AML-193 (cell line): ENCODE results near the gene FN3KRP.

Experiments used
- DNase-seq, 2 experiments: peaks; one replicate each; lab custom pipeline; 2025; lab: John Stamatoyannopoulos, UW

The FN3KRP gene

DNA sequence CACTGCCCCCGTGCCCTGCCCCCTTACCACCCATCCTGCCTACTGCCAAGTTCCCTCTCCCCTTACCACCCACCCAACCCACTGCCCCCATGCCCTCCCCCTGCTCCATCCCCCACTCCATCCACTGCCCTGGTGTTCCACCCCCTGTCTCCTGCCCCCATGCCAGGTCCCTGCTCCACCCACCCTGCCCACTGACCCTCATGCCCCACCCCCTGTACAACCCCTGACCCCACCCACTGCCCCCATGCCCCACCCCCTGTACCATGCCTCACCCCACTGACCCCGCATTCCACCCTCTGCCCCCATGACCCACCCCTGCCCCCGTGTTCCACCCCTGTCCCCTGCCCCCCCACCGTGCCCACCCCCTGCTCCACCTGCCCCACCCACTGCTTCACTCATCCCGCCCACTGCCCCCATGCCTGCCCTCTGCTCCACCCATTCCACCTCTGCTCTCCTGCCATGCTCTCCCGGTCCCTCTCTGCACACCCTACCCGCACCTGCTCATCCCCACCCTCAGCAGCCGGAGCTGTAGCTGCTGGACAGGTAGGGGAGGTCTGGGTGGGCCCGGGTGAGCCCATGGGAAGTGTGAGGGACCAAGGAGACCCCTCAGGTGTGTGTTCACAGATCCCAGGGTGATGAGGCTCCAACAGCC, 7.4 kb upstream of the FN3KRP start:
- no peak for DNase-seq

DNA sequence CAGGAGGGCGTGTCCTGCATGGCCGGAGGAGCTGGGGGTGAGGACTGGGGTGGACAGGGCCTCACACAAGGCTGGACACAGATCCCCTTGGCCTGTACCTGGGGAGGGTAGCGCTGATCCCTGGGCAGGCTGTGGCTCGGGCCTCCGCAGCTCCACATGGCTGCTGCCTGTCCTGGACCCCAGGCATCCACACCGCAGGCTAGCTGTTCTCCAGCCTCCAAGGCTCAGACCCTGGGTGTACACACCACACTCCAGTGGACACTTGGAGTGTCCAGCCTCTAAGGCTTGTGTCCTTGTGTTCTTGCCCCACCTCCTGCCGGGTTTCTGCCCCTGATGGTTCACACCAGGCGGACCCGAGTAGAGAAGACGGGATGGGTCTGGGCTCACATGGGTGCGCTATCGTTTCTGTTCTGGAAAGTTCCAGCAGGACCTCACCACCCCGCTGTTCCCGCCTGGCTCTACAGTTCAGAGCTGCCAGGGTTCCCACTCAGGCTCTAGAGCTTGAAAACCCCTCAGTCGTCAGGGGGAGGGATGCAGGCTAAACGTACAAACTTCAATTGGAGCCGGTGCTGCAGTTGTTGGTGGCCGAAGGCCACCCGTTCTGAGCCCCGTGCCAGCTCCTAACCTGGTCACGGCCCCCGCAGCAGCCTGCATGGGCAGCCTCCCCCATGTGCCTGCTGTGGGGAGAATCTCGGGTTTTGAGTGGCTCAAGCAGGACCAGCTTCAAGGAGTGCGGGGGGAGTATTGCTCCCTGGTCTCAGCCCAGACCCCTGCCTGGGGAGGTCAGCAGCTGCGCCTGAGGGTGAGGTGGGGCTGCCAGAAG, 6.6 kb upstream of the FN3KRP start:
- DNase-seq = no peak

DNA sequence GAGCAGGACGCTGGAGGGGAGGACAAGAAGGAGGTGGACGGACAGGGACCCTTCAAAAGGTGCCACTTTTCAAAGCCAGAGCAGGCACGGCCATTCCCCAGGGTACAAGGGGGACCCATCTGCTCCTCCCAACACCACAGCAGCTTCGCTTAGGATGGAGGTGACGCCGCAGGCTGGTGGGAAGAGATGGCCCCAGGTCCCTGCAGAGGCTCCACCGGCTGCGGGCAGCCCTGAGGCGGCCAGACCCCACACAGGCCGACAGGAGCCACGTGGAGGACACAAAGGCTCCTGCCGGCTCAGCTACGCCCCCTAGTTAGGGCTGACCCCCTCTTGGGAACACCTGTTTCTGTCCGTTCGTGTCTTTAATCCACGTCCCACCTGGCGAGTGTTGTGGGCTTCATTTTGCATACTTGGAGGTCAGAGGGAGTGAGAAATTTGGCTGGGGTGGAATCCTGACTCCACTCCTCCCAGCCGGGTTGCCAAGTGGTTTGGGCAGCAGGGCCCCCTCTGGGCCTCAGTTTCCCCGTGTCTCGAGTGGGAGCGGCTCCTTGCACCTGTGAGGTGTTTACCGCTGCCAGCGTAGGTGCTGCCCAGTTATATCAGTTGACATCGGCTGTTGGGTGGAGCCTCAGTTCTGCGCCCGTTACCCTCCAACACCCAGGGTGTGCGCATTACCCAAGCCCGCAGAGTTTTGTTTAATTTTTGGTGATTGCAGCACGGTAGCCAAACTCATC, 5.8 kb upstream of the FN3KRP start:
- no peak for DNase-seq

DNA sequence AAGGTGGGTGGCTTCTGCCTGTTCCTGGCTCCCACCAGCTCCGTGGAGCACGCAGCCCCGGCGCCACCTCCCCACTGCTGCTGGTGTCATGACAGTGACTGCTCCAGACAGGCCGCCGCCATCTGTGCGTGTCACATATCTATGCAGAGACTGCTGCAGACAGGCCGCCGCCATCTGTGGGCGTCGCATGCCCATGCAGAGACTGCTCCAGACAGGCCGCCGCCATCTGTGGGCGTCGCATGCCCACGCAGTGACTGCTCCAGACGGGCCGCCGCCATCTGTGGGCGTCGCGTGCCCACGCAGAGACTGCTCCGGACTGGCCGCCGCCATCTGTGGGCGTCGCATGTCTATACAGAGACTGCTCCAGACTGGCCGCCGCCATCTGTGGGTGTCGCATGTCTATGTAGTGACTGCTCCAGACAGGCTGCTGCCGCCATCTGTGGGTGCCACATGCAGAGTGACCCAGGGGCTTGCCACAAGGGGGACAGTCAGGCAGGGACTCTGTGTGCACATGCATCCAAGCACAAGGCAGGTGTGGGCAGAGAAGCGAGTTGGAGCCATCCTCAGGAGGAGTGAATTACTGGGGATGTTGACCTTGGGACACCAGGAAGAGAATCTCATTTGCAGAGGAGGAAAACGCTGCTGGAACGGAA, 3.3 kb upstream of the FN3KRP start:
- DNase-seq = no peak

DNA sequence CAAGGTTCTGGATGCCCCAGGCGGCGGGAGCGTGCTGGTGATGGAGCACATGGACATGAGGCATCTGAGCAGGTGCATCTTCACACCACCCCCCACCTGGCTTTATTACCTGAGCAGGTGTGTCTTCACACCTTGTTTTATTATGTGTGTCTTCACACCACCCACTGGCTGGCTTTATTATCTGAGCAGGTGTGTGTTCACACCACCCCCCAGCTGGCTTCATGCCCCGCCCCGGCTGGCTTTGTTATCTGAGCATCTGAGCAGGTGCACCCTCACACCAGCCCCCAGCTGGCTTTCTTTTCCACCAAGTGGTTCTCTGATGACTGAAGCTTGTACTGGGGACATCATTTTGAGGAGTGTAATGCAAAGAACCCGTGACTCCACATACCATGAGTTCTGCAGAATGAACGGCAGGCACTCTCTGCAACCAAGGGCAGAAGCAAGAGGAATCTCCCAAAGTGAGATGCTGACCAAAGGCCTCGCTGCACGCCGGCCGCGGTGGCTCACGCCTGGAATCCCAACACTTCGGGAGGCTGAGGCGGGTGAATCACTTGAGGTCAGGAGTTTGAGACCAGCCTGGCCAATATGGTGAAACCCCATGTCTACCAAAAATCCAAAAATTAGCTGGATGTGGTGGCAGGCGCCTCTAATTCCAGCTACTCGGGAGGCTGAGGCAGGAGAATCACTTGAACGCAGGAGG, 2.6 kb downstream of the FN3KRP start:
- no peak for DNase-seq

DNA sequence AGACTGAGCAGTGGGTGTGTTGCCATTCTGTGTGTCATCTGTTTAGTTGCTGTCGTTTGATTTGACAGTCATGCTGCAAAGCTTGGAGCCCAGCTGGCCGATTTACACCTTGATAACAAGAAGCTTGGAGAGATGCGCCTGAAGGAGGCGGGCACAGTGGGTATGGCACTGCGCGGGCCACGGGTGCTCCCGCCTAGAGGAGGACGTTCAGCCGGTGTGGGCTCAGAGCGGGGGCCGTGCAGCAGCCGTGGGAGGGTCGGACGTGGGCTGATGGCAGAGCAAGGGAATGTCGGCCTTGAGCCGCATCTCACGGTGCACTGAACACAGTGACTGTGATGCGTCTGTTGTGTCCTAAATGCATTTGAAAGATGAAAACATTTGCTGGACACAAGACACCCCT, 3.7 kb downstream of the FN3KRP start:
- no peak for DNase-seq

DNA sequence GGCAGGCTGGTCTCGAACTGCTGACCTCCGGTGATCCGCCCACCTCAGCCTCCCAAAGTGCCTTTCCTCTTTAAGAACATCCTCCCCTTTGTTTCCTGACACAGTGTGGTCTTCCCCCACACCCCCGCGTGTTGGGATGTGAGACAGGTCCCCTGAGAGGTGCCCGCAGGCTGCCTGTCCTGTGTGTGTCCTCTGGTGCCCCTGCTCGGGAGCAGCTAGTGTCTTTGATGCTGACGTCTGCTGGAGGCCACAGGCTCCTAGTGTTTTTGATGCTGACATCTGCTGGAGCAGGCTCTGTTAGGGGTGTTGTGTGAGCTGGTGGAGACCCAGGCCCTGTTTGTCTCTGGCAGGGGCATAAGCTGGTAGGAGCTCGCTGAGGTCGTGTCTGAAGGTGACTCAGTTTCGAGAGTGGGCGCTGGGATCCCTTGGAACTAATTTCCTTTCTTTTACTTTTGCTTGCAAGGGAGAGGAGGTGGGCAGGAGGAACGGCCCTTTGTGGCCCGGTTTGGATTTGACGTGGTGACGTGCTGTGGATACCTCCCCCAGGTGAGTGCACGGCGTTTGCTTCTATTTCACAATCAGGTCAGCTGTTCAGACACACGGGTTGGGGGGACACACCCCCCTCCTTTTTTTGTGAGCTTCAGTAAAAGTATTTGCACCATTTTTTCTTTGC, 6.0 kb downstream of the FN3KRP start:
- DNase-seq = no peak

DNA sequence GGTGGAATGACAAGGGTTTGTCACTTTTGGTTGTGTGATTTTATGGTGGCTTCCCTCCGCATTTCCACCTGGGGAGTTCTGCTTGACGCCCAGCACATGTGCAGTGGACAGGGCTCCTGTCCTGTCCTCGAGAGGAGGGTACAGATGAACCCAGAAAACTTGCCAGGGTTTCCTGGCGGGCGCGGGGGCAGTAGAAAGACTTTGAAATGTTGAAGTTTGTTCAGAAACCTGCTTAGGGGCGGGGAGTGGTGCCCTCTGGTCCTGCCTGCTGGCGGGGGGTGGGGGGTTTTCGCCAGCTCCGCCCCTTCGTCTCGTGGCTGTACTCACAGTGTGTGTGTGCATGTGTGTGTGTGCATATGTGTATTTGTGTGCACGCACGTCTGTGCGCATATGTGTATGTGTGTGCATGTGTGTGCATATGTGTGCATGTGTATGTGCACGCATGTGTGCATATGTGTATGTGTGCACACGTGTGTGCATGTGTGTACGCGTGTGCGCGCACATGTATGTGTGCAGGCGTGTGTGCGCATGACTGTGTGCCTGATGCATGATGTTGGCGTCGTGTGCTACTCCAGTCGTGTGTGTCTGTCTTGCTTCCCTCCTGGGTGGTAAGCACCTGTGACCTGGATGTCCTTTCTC, 6.8 kb downstream of the FN3KRP start:
- no peak for DNase-seq

DNA sequence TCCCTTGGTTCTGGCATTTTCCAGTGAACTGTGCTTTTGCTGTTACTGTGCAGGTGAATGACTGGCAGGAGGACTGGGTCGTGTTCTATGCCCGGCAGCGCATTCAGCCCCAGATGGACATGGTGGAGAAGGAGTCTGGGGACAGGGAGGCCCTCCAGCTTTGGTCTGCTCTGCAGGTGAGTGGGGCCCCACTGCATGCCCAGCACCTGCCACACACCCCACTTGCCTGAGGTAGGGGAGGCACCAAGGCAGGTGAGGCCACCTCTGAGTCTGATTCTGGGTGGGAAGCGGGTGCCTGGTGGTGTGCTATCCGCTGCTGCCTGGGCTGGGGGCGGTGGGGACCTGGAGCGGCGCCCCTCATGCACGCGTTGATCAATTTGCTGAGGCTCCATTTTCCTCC, 9.9 kb downstream of the FN3KRP start:
- DNase-seq = no peak

DNA sequence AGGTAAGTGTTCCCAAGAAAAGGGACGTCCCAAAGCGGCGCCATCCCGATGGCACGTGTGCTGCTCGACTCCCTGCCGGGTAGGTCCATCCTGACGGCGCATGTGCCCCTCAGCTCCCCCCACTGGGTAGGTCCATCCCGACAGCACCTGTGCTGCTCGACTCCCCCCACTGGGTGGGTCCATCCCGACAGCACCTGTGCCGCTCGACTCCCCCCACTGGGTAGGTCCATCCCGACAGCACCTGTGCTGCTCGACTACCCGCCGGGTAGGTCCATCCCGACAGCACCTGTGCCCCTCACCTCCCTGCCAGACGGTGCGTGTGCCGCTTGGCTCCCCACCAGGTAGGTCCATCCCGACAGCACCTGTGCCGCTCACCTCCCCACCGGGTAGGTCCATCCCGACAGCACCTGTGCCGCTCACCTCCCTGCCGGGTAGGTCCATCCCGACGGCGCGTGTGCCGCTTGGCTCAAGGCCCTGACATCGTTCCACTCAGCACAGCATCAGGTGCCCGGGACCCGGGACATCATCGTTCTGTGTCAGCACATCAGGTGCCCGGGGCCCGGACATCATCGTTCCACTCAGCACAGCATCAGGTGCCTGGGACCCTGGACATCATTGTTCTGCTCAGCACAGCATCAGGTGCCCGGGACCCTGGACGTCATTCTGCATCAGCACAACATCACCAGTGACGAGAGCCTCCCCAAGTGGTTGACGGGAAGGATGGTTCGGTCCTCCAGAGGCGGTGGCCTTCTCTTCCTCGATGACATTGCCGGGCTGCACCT, 13.2 kb downstream of the FN3KRP start:
- no peak for DNase-seq

DNA sequence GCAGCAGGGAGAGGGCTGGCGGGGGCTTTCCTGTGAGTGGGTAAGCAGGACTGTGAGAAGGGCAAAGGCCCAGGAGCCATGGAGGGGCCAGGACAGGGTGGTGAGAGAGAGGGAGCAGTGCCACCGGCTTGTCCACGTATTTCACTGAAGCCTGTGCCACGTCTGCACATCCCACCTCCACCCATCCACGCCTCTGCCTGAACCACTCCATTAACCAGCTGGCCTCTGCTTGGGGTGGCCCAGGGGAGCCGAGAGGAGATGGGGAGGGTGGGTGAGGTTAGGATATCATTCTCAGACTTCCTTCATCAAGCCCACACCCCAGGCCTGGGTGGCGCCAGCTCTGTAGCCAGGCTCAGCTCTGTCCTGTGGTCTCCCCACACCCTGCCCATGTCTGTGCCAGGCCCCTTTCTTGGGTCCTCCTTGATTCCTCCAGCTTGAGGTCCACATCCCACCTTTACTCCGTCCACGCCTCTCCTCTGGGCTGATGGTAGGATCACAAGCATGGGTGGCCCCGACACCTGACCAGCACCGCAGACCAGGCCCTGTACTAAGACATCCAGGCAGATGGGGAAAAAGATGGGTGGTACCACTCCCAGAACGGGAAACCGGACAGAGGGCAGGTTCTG, 15.7 kb downstream of the FN3KRP start:
- no peak for DNase-seq

DNA sequence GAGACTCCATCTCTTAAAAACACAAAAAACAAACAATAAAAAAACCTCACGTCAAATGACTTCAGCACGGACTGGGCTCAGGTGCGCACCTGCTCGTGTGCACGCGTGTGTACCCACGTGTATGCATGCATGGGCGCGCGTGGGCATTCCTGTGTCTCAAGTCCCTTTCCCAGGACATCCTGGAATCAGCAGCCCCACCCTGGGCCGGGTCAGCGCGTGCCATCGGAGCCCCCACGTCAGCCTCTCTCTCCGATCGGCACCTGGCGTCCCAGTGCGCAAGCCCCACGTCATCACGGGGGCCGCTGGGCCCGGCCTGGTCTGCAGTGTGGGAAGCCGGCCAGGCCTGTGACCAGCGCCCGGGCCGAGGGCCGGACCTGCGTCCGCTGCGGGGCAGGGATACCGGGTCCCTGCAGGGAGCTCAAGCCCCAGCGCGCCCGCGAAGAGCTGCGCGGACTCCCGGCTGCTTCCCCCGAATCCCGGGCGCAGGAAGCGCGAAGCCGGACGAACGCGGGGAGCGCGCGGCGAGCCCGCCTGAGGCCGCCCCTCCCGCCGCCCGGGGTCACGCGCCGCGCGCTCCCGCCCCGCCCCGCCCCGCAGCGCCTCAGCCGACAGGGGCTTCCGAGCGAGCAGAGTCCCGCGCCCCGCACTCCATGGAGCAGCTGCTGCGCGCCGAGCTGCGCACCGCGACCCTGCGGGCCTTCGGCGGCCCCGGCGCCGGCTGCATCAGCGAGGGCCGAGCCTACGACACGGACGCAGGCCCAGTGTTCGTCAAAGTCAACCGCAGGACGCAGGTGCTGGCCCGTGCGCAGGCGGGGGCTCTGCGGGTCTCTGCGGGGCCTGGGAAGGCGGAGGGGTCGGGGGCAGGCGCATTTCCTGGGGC, 18.7 kb downstream of the FN3KRP start, which contains the start of gene FN3K:
FN3K (plus strand) TSS at position 629 of the 880 bp plus-strand sequence; CDS start at position 651, 22 bp downstream.
- no peak for DNase-seq

DNA sequence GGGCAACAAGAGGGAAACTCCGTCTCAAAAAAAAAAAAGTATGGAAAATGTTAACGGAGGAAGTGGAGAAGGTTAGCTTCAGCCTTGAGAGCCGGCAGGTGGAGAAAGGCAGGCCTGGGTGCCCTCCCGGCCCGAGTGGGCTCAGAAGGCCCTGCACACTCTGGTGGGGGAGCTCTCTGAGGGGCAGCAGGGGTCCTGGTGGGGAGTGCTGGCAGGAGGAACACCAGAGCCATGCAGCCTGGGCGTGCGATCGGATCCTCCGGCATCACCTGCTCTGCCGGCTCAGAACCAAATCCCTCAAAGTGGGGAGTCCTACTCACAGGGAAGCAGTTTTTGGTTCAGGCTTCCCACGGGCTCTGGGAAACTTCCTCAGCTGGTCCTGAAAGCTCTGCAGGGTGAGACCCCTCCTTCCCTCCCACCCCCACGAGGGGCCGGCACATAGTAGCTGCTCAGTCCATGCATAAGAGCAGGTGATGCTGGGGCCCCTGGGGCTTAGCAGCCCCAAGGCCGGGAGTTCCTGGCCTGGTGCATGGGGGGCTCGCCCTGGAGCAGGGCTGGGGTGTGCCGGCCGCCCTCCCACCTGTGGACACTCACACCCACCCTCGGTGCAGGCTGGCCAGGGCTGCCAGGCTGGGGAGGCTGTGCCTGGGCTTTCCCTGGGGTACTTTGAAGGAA, 20.1 kb downstream of the FN3KRP start:
- DNase-seq = no peak

DNA sequence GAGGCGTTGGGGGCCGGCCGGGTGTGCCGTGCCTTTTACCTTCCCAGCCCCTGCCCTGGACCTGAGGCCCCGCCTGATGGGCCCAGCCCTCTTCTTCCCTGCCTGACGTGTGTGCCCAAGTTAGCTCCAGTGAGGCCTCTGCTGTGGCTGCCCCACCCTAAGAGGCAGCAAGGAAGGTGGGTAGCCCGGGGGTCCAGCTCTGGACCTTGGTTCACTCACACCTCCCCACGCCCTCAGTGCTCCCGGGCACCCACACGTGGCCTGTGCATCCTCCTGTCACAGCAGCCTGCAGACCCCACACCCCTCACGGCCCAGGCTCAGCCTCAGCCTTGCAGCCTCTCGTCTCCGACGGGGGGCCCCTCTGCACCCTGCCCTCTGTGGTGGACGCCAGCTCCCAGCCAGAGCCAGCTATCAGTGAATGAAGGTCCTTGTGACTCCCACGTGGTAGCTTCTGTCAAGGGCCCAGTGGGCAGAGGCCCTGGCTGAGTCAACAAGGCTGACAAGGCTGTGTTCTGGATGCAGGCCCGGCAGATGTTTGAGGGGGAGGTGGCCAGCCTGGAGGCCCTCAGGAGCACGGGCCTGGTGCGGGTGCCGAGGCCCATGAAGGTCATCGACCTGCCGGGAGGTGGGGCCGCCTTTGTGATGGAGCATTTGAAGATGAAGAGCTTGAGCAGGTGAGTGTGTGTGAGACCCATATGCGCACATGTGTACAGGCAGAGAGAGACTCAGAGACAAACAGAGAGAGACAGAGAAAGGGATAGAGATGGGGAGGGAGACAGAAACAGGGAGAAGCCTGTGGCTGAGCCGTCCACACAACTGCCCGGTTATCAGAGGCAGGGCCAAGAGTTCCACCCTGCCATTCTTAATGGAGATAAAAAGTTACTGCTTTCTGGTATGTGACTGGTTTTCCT, 21.7 kb downstream of the FN3KRP start:
- DNase-seq = no peak

DNA sequence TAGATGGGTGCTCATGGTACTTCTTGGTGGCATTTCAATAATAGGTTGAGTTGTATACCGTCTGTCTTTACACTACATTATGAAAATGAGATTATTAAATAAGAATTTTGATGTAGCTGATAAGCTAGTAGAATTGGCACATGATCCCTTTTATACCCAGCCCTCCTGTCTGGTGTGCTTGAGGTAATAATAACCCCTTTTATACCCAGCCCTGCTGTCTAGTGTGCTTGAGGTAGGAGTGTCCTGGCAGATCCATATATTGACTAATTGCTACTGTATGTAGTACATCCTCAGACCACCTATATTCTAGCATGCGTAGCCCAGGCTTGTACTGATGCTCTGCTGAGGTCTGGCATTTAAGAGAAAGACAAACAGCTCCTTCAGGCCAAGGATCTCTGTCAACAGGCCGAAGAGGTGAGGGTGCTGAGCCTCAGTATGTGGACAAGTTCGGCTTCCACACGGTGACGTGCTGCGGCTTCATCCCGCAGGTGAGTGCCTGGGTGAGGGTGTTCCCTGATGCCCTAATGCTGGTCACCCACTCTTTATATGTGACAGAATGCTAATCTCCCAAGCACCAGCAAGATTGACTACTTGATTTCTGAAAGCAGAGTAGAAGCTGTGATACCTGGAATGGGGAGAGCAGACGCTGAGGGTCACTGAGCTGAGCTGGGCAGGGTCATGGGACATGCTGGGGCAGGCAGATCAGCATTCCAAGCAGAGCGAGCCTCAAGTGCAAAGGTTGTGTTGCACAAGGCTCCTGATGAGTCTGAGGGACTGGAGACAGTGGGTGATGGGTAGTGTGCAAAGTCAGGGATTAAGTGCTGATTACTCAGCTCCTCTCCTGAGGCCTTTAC, 24.6 kb downstream of the FN3KRP start:
- DNase-seq = no peak
